Esophagus squamous epithelium (tissue), 4 donors: ENCODE results near the gene FIP1L1.

Experiments
- POLR2A ChIP-seq, 4 donors: fragments of 450-650 bp; IDR thresholded peaks; one replicate each; pipeline ENCODE4 v1.6.1; 2017; ENCODE audit warnings: antibody characterized with exemption in 4 of 4, mild to moderate bottlenecking in 4 of 4, moderate library complexity in 3 of 4
- TF ChIP-seq, protein P1 (sequence below), 6 experiments: fragments of 450-650 bp in 4 of 6; fragments of 200-600 bp in 2 of 6; sonication (generic) in 2 of 6; IDR thresholded peaks; one replicate each; pipeline ENCODE4 v1.5.1; 2016 to 2019; ENCODE audit warnings: antibody characterized with exemption in 6 of 6, mild to moderate bottlenecking in 4 of 6, moderate library complexity in 4 of 6

DNA sequence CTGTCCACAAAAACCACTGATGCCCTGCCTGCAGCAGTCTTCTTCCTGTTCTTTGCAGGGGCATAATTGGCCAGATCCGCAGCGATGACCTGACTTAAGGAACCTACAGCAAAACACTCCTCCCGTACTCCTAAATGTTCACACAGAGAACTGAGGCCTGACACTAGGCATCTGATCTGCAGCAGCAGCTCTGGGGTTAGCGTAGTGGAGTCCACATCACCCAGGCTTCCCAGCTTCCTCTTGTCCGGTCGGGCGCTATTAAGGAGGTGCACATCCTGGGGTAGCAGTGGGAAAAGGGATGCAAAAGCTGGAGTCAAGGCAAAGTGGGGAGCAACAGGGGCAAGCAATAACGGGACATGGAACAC, 12.3 kb upstream of the FIP1L1 start:
- TF ChIP-seq POLR2A (IDR thresholded peaks at IDR 0.05), result no peak
- TF ChIP-seq, protein P1, sequence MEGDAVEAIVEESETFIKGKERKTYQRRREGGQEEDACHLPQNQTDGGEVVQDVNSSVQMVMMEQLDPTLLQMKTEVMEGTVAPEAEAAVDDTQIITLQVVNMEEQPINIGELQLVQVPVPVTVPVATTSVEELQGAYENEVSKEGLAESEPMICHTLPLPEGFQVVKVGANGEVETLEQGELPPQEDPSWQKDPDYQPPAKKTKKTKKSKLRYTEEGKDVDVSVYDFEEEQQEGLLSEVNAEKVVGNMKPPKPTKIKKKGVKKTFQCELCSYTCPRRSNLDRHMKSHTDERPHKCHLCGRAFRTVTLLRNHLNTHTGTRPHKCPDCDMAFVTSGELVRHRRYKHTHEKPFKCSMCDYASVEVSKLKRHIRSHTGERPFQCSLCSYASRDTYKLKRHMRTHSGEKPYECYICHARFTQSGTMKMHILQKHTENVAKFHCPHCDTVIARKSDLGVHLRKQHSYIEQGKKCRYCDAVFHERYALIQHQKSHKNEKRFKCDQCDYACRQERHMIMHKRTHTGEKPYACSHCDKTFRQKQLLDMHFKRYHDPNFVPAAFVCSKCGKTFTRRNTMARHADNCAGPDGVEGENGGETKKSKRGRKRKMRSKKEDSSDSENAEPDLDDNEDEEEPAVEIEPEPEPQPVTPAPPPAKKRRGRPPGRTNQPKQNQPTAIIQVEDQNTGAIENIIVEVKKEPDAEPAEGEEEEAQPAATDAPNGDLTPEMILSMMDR (IDR thresholded peaks at IDR 0.05), result no peak
